Measurements from ENCODE around the gene CCDC149.

The CCDC149 gene

GRCh38 chr4:24912252-24913118 is at the start of gene CCDC149:
CCDC149 (minus strand) TSS chr4:24913042; CDS start chr4:24912864, 178 bp downstream.
- no peak for DNase-seq

GRCh38 chr4:24957886-24958285 is 45.0 kb upstream of the CCDC149 start:
- no peak for DNase-seq

GRCh38 chr4:24956763-24957162 is 43.9 kb upstream of the CCDC149 start:
- no peak for DNase-seq

GRCh38 chr4:24956091-24956490 is 43.2 kb upstream of the CCDC149 start:
- no peak for DNase-seq

GRCh38 chr4:24952667-24953066 is 39.8 kb upstream of the CCDC149 start:
- DNase-seq = no peak

GRCh38 chr4:24949970-24950369 is 37.1 kb upstream of the CCDC149 start:
- DNase-seq = no peak

- no peak for DNase-seq
Observed at GRCh38 chr4:24937917-24938281, 25.1 kb upstream of the CCDC149 start.

GRCh38 chr4:24937176-24937916 is 24.5 kb upstream of the CCDC149 start:
- DNase-seq = no peak

- no peak for DNase-seq
Observed at GRCh38 chr4:24935856-24936255, 23.0 kb upstream of the CCDC149 start.

- no peak for DNase-seq
Observed at GRCh38 chr4:24934311-24934710, 21.5 kb upstream of the CCDC149 start.

GRCh38 chr4:24933684-24934275 is 20.9 kb upstream of the CCDC149 start:
- DNase-seq = no peak

- no peak for DNase-seq
Observed at GRCh38 chr4:24932515-24933225, 19.8 kb upstream of the CCDC149 start.

- DNase-seq = no peak
Observed at GRCh38 chr4:24930151-24930550, 17.3 kb upstream of the CCDC149 start.

- DNase-seq = no peak
Observed at GRCh38 chr4:24928708-24929107, 15.9 kb upstream of the CCDC149 start.

GRCh38 chr4:24927049-24927448 is 14.2 kb upstream of the CCDC149 start:
- no peak for DNase-seq

- no peak for DNase-seq
Observed at GRCh38 chr4:24924309-24924781, 11.5 kb upstream of the CCDC149 start.

GRCh38 chr4:24923550-24923949 is 10.7 kb upstream of the CCDC149 start:
- DNase-seq = no peak

GRCh38 chr4:24923002-24923401 is 10.2 kb upstream of the CCDC149 start:
- DNase-seq = no peak

GRCh38 chr4:24922416-24922815 is 9.6 kb upstream of the CCDC149 start:
- no peak for DNase-seq

GRCh38 chr4:24921491-24921890 is 8.6 kb upstream of the CCDC149 start:
- no peak for DNase-seq

- no peak for DNase-seq
Observed at GRCh38 chr4:24920008-24920407, 7.2 kb upstream of the CCDC149 start.

- DNase-seq = no peak
Observed at GRCh38 chr4:24917076-24917856, 4.4 kb upstream of the CCDC149 start.

Data from activated CD4-positive, alpha-beta T cell treated with anti-CD3 and anti-CD28 coated beads, Interleukin-2, amount 50 U/mL, for 1 hour (primary cell).